ENCODE results near the gene SNW1. TPM values are rescaled to one million over a fixed set of nuclear protein-coding genes. Genes with fewer than 3 reads are reported as not detected.

SNW1 gene
- total and polyA plus RNA-seq, 2 donors, result 50.7 to 59.5 TPM

GRCh38 chr14:77673193-77673592, 87.8 kb downstream of the SNW1 start:
- no peak overlapping the region for H3K27ac ChIP-seq (ENCODE audit: low read depth)
- no peak for DNase-seq (ENCODE audit: extremely low spot score)
- no peak overlapping the region for H3K4me3 ChIP-seq (ENCODE audit: low read depth, low read length)
- H3K4me1 ChIP-seq (ENCODE audit: insufficient read depth), result no peaks in the 10 kb centered on the region
- peaks cover 11% of the 10 kb centered on the region for H3K36me3 ChIP-seq (ENCODE audit: insufficient read depth)

Other genes starting within 250 kb of the SNW1 start
- gene SPTLC2, start 144.5 kb downstream of the SNW1 start, total RNA-seq, result 55.0 TPM
- gene SPTLC2, start 144.5 kb downstream of the SNW1 start, polyA plus RNA-seq, result 12.8 TPM
- 13.0 TPM for gene ALKBH1, start 53.1 kb downstream of the SNW1 start, total RNA-seq
- 9.3 TPM for gene ALKBH1, start 53.1 kb downstream of the SNW1 start, polyA plus RNA-seq
- 174 TPM for gene SLIRP, start 53.1 kb downstream of the SNW1 start, total RNA-seq
- gene SLIRP, start 53.1 kb downstream of the SNW1 start, polyA plus RNA-seq, result 191 TPM
- gene ADCK1, start 39.0 kb upstream of the SNW1 start, total RNA-seq, result 6.1 TPM
- 9.0 TPM for gene ADCK1, start 39.0 kb upstream of the SNW1 start, polyA plus RNA-seq

All from urinary bladder (tissue), 4 donors.